NCI-H2081 (cell line): ENCODE data around the gene TTC4.

Source experiments
- DNase-seq, 2 experiments: peaks; one replicate each; lab custom pipeline; 2025; lab: John Stamatoyannopoulos, UW

Gene TTC4

DNA sequence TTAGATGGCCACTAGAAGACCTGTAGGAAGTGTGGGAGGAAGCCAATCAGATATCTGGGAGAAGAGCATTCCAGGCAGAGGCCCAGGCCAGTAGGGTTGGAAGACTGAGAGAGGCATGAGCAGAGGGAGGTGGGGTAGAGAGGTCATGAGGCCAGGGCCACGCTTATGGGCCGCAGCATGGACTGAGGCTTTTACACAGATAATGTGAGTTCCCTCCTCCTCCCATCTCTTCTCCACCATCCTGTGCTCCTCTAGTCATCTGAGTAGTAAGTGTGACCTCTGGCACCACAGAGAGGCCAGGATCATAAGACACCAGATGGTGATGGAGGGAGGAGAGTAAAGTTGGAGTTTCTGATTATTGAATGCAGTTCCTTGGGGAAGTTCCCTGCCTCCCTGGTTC lies 68.4 kb downstream of the TTC4 start:
- no peak for DNase-seq

DNA sequence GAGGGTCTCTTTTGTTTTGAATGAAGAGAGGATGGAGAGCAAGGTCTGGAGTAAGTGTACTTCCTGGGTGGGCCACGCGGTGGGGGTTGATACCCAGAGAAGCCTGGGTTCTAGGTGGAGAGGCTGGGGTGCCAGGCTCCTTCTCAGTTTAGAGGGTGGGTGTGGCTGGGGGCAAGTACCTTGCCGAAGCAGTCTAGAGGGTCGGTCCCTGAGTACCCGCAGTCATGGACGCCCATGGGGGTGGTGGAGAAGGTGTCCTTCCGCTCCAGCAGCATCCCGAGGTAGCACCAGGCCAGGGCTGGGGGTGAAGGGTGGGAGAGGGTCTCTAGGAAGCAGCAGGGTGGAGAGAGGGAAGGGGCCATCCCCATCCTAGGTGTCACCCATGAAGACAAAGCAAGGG lies 71.1 kb downstream of the TTC4 start:
- no peak for DNase-seq

DNA sequence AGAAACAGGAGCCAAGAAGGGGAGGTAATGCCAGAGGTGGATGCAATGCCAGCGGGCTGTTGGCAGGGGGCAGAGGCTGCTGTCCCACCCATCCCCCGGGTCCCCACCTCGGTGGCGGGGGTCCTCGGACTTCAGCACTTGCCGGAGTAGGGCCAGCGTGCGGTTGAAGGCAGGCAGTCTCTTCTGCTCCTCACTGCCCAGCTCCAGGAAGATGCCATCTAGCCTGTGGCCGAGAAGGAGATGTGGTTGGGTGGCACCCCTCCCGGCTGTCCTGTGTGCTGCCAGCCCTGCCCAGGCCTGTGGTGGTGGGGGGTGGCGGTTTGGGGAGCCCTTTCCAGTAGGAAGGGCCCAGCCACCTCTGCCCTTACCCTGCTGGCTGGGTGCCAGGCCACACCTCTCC lies 71.9 kb downstream of the TTC4 start:
- DNase-seq, result no peak

DNA sequence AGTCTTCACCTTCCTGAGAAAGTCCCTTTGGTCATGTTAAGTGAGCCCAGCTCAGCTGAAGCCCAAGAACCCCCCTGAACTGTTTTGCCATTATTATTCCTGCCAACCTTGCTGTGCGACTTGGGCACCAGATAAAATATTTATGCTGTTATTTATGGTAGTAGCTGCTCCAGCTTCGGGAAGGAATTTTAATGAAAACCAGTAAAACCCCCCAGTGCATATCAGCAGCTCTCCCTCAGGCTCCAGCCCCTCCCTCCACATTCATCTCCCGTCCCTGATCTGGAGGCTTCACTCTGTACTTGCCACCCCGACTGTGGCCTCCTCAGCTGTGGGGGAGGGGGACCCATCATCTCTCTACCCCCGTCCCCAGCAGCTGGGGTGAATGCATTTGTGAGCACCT lies 72.8 kb downstream of the TTC4 start:
- no peak for DNase-seq

DNA sequence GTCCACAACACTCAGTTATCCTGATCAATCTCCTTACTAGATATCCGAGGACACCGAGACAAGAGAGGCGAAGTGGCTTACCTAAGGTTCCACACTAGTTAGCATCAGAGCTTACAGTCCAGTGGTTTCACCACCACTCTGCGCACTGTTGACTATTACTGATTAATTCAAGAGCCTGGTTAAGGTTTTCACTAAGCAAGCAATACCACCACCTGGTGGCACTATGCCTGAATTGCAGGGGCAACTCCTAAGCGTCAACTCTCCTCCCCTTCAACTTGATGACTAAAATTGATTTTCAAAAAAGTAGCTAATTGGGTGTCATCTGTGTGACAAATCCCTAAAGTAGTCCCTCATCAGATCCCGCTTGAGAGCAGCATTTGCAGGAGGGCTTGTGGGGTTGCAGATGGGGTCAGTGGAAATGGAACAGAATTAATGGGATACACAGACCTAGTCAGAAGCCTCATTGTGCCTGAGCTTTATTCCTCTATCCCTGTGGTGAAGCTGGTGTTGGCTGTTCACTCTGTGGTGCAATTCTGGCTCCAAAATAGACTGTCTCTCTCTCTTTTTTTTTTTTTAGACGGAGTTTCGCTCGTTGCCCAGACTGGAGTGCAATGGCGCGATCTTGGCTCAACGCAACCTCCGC lies 76.3 kb downstream of the TTC4 start:
- peak; percentile 41 to 62 for DNase-seq
